NOMO-1 treated with dmso at 0.1 percent for 144 hours (cell line): ENCODE results near the gene CALHM6.

Source experiments
- DNase-seq: peaks from one replicate; lab custom pipeline; 2025; ENCODE audit not compliant: unreplicated experiment; lab: John Stamatoyannopoulos, UW

The CALHM6 gene

GRCh38 chr6:116461331-116461931, at the start of gene CALHM6:
Gene CALHM6 (plus strand): TSS chr6:116461375. CDS start chr6:116461930, 555 bp downstream.
- no peak for DNase-seq

GRCh38 chr6:116412270-116412669, 48.9 kb upstream of the CALHM6 start:
- no peak for DNase-seq

- DNase-seq = no peak
Observed at GRCh38 chr6:116413357-116413756, 47.8 kb upstream of the CALHM6 start.

GRCh38 chr6:116417661-116418060, 43.5 kb upstream of the CALHM6 start:
- no peak for DNase-seq

- DNase-seq = no peak
Observed at GRCh38 chr6:116419069-116419786, 41.9 kb upstream of the CALHM6 start.

- no peak for DNase-seq
Observed at GRCh38 chr6:116420341-116420740, 40.8 kb upstream of the CALHM6 start.

GRCh38 chr6:116422238-116422637, 38.9 kb upstream of the CALHM6 start:
- DNase-seq = no peak

GRCh38 chr6:116424001-116424400, 37.2 kb upstream of the CALHM6 start:
- DNase-seq = no peak

- no peak for DNase-seq
Observed at GRCh38 chr6:116426551-116426950, 34.6 kb upstream of the CALHM6 start.

- DNase-seq = no peak
Observed at GRCh38 chr6:116429111-116429510, 32.1 kb upstream of the CALHM6 start.

- no peak for DNase-seq
Observed at GRCh38 chr6:116430860-116431259, 30.3 kb upstream of the CALHM6 start.

- DNase-seq = no peak
Observed at GRCh38 chr6:116431964-116432595, 29.1 kb upstream of the CALHM6 start.

GRCh38 chr6:116433206-116433712, 27.9 kb upstream of the CALHM6 start:
- no peak for DNase-seq

- DNase-seq = no peak
Observed at GRCh38 chr6:116434056-116434725, 27.0 kb upstream of the CALHM6 start.

GRCh38 chr6:116436586-116436985, 24.6 kb upstream of the CALHM6 start:
- no peak for DNase-seq

GRCh38 chr6:116437656-116438055, 23.5 kb upstream of the CALHM6 start:
- no peak for DNase-seq

GRCh38 chr6:116438590-116439448, 22.4 kb upstream of the CALHM6 start:
- no peak for DNase-seq

- DNase-seq = no peak
Observed at GRCh38 chr6:116439522-116440051, 21.6 kb upstream of the CALHM6 start.

GRCh38 chr6:116443105-116443504, 18.1 kb upstream of the CALHM6 start:
- DNase-seq = no peak

- DNase-seq = no peak
Observed at GRCh38 chr6:116444092-116444491, 17.1 kb upstream of the CALHM6 start.
